ENCODE measurements around the gene SMIM41. TPM values are rescaled to one million over a fixed set of nuclear protein-coding genes. Genes with fewer than 3 reads are reported as not detected.

Gene SMIM41
- total RNA-seq (2022; extraction: Qiagen RNA extraction), result not detected in 5 replicates

DNA sequence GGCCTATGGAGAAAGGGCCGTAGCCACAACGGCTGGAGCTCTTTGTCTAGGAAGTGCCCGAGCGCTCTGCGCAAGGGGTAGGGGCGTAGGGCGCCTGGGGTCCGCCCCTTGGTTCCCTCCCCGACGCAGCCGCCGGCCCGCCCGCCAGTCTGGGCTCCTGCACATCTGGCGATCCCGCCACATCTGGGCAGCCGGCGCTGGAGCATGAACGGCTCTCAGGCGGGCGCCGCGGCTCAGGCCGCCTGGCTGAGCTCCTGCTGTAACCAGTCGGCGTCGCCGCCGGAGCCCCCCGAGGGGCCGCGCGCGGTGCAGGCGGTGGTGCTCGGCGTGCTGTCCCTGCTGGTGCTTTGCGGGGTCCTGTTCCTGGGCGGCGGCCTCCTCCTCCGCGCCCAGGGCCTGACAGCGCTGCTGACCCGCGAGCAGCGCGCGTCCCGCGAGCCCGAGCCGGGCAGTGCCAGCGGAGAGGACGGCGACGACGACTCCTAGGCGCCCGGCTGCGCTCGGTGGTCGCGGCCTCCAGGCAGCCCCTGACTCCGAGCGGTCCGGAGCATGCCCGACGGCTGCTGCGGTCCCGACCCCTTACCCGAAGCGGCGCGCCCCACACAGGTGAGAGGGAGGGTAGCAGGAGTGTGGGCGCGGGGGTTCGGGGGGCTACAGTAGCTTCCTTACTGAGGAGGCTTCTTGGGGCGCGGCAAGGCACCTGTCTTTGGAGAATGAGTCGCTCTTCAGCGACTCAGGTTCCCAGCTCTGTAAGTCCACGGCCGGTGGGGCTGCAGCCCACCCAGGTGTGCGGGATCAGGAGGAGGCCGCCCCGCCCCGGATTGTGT is at the start of gene SMIM41:
Gene SMIM41 (plus strand): TSS at position 129 of the 827 bp plus-strand sequence. CDS start 76 bp downstream, at position 205.

DNA sequence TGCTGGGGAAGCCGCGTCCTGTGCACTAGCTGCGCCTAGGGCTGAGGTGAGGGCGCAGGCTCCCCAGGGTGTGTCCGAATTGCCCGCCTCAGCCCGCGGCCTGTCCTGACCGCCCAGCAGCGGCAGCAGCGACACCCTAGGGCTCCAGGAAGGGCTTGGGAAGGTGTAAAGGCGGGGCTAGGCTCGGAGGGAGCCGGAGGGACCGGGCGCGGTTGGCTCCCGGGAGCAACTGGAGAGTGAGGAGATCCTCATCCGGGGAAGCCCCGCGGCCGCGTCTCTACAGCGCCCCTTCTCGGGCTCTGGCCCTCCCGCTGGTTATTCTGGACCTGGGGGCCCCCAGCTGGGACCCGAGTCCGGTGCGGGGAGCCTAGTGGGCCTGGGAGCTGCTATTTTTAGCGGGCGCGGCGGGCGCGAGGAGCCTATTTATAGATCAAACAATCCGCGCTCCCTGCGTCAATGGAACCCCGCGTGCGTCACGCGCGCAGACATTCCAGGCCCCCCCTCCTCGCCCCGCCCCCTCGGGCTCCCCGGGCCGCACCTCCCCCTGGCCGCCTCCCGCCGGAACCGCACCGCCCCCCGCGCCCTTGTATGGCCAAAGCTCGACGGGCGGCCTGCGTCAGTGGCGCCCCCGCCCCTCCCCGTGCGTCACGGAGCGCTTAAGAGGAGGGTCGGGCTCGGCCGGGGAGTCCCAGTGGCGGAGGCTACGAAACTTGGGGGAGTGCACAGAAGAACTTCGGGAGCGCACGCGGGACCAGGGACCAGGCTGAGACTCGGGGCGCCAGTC is 28.6 kb upstream of the SMIM41 start, which contains the start of gene NR4A1:
Gene NR4A1 (plus strand): TSS at position 685 of the 784 bp plus-strand sequence. CDS start 2,887 bp downstream, outside the sequence.

GRCh38 chr12:52069327-52070184 is 9.9 kb upstream of the SMIM41 start, which contains the start of gene ATG101:
Gene ATG101 (plus strand): TSS chr12:52069978. CDS start chr12:52073651, 3,673 bp downstream.

Other genes with a start within 250 kb of the SMIM41 start
- 0.18 to 0.28 TPM (median 0.26 TPM) in 5 replicates for gene FIGNL2, start 231.0 kb upstream of the SMIM41 start, total RNA-seq (2022; extraction: Qiagen RNA extraction)
- 0.03 to 0.15 TPM in 2 of 5 replicates, not detected in the others for gene ANKRD33, start 191.6 kb upstream of the SMIM41 start, total RNA-seq (2022; extraction: Qiagen RNA extraction)
- 0.05 to 0.20 TPM (median 0.06 TPM) in 5 replicates for gene ACVRL1, start 172.2 kb upstream of the SMIM41 start, total RNA-seq (2022; extraction: Qiagen RNA extraction)
- 14.4 to 21.7 TPM (median 16.6 TPM) in 5 replicates for gene ACVR1B, start 128.0 kb upstream of the SMIM41 start, total RNA-seq (2022; extraction: Qiagen RNA extraction)
- 0.45 to 1.1 TPM (median 0.84 TPM) in 5 replicates for gene TAMALIN, start 72.8 kb upstream of the SMIM41 start, total RNA-seq (2022; extraction: Qiagen RNA extraction)
- gene NR4A1, start 28.3 kb upstream of the SMIM41 start, total RNA-seq (2022; extraction: Qiagen RNA extraction), result 30.5 to 47.3 TPM (median 33.2 TPM) in 5 replicates
- 89.9 to 103 TPM (median 94.3 TPM) in 5 replicates for gene ATG101, start 9.7 kb upstream of the SMIM41 start, total RNA-seq (2022; extraction: Qiagen RNA extraction)
- 39.0 to 49.0 TPM (median 41.2 TPM) in 5 replicates for gene KRT80, start 112.3 kb downstream of the SMIM41 start, total RNA-seq (2022; extraction: Qiagen RNA extraction)
- gene KRT7, start 153.5 kb downstream of the SMIM41 start, total RNA-seq (2022; extraction: Qiagen RNA extraction), result 5,165 to 6,050 TPM (median 5,522 TPM) in 5 replicates
- 27.6 to 49.8 TPM (median 46.4 TPM) in 5 replicates for gene KRT86, start 194.9 kb downstream of the SMIM41 start, total RNA-seq (2022; extraction: Qiagen RNA extraction)
- gene KRT81, start 211.8 kb downstream of the SMIM41 start, total RNA-seq (2022; extraction: Qiagen RNA extraction), result 3,045 to 4,083 TPM (median 3,944 TPM) in 5 replicates
- gene KRT83, start 241.7 kb downstream of the SMIM41 start, total RNA-seq (2022; extraction: Qiagen RNA extraction), result 2.1 to 7.9 TPM (median 6.3 TPM) in 5 replicates

Data from A549 treated with Hydrocortisone at 1 μM for 4 hours (cell line).